Measurements from ENCODE around the gene SLC35E2B. TPM values are rescaled to one million over a fixed set of nuclear protein-coding genes. Genes with fewer than 3 reads are reported as not detected.
A peak's percentile ranks its signal among the peaks of the same experiment; 100 is the strongest.

The SLC35E2B gene
- total RNA-seq, 1 experiment from 2014 or later = 51.3 TPM

DNA sequence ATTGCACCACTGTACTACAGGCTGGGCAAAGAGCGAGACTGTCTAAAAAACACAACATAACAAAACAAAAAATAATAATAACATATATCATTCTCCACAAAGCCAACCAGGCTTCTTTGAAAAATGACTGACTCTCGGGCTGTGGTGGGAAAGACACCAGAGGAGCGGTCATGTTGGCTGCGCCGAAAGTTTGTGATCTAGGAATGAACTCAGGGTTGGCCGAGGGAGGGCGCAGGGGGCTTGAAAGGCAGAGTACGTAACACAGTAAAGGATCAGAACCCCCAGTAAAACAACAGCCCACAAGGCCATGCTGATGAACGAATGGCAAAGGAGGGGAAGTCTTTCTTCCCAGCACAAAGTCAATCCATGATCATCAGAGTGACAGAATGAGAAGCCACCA lies 4.7 kb downstream of the SLC35E2B start (continued):
- TF ChIP-seq, protein P1, sequence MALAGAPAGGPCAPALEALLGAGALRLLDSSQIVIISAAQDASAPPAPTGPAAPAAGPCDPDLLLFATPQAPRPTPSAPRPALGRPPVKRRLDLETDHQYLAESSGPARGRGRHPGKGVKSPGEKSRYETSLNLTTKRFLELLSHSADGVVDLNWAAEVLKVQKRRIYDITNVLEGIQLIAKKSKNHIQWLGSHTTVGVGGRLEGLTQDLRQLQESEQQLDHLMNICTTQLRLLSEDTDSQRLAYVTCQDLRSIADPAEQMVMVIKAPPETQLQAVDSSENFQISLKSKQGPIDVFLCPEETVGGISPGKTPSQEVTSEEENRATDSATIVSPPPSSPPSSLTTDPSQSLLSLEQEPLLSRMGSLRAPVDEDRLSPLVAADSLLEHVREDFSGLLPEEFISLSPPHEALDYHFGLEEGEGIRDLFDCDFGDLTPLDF (CRISPR knock-in tag; IDR thresholded peaks at IDR 0.05) = no peak
- TF ChIP-seq PRRX2 (CRISPR knock-in tag; IDR thresholded peaks at IDR 0.05) (no peak), SMAD4 (CRISPR knock-in tag; IDR thresholded peaks at IDR 0.05) (no peak), ZBTB21 (CRISPR knock-in tag; IDR thresholded peaks at IDR 0.05; ENCODE audit: borderline replicate concordance) (no peak), TEAD4 (CRISPR knock-in tag; IDR thresholded peaks at IDR 0.05) (no peak), SOX15 (CRISPR knock-in tag; IDR thresholded peaks at IDR 0.05) (no peak), NR1H2 (CRISPR knock-in tag; IDR thresholded peaks at IDR 0.05) (no peak)
- TF ChIP-seq, protein P2, sequence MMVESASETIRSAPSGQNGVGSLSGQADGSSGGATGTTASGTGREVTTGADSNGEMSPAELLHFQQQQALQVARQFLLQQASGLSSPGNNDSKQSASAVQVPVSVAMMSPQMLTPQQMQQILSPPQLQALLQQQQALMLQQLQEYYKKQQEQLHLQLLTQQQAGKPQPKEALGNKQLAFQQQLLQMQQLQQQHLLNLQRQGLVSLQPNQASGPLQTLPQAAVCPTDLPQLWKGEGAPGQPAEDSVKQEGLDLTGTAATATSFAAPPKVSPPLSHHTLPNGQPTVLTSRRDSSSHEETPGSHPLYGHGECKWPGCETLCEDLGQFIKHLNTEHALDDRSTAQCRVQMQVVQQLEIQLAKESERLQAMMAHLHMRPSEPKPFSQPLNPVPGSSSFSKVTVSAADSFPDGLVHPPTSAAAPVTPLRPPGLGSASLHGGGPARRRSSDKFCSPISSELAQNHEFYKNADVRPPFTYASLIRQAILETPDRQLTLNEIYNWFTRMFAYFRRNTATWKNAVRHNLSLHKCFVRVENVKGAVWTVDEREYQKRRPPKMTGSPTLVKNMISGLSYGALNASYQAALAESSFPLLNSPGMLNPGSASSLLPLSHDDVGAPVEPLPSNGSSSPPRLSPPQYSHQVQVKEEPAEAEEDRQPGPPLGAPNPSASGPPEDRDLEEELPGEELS (CRISPR knock-in tag; IDR thresholded peaks at IDR 0.05) = no peak
- TF ChIP-seq, protein P3, sequence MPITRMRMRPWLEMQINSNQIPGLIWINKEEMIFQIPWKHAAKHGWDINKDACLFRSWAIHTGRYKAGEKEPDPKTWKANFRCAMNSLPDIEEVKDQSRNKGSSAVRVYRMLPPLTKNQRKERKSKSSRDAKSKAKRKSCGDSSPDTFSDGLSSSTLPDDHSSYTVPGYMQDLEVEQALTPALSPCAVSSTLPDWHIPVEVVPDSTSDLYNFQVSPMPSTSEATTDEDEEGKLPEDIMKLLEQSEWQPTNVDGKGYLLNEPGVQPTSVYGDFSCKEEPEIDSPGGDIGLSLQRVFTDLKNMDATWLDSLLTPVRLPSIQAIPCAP (CRISPR knock-in tag; IDR thresholded peaks at IDR 0.05) = no peak
- TF ChIP-seq, protein P4, sequence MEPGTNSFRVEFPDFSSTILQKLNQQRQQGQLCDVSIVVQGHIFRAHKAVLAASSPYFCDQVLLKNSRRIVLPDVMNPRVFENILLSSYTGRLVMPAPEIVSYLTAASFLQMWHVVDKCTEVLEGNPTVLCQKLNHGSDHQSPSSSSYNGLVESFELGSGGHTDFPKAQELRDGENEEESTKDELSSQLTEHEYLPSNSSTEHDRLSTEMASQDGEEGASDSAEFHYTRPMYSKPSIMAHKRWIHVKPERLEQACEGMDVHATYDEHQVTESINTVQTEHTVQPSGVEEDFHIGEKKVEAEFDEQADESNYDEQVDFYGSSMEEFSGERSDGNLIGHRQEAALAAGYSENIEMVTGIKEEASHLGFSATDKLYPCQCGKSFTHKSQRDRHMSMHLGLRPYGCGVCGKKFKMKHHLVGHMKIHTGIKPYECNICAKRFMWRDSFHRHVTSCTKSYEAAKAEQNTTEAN (CRISPR knock-in tag; IDR thresholded peaks at IDR 0.05) = no peak

DNA sequence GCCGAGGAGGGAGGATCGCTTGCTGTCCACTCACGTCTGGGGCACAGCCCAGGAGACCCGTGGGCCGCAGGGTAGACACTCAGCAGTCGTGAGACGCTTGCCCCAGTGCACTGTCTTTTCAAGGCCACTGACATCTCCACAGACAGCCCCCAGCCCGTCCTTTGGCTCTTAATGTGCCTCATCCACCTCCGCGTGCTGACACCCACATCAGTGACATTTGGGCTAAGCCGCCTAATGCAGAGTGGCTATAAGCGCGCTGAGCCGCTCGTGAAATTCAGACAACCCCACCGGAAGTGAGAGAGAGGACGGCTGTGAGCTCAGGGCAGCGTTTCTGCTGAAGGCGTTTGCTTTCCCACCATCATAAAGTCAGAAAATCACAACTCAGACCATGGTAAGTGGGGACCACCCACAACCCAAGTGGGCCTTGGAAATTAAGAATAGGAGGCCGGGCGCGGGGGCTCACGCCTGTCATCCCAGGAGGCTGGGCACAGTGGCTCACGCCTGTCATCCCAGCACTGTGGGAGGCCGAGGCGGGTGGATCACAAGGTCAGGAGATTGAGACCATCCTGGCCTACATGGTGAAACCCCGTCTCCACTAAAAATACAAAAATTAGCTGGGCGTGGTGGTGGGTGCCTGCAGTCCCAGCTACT lies 8.4 kb downstream of the SLC35E2B start:
- ATAC-seq = no peak

DNA sequence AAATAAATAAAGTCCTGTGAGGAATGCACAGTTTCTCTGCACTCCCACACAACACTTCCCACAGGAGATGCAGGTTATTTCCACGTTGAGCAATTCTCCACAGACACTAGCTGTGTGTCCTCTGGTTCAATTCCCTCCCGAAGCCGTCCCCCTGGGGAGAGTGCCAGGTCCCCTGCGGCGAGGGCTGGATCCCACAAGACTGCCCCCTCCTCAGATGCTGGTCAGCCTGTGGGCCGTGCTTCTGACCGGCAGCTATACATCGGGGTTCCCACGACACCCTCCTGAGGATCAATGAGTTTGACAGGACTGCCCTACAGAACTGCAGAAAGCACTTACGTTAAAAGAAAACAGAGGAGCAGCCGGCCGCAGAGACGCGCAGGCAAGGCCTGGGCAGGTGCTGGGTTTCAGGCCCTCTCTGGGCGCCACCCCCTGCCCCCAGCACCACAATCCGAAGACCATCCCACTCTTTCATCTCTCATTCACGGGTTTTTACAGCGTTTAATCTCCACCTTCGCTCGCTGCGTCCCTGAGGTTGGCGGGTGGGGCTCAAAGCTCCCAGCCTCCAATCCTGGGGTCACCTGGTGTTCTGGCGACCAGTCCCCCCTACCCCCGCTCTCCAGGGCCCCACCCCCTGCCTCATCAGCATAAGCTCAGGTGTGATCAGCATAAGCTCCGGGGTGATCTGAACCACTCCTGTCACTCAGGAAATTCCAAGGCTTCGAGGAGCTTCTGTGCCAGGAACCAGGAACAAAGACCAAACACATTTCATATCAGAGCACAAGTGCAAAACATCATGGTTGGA lies 9.3 kb downstream of the SLC35E2B start:
- H3K9me3 Mint-ChIP-seq = no peaks in the 10 kb centered on the region
- peaks cover 31% of the 10 kb centered on the region for H3K4me1 Mint-ChIP-seq
- DNase-seq (ENCODE audit: low spot score) = peak; percentile 56
- no peaks in the 10 kb centered on the region for H3K27me3 Mint-ChIP-seq (ENCODE audit: low read depth)
- ATAC-seq = peak; percentile 72
- ChIA-PET POLR2A (no interaction called here), CTCF (interaction anchor here (0.6 to 1.4 kb wide), 6 partner anchors 18 to 491 kb away, joined by 3 to 11 read pairs (median 3); partner anchors contain the start of genes CALML6 and CDK11A)
- peak overlapping the region; percentile 95 for H3K27ac Mint-ChIP-seq
- H3K36me3 Mint-ChIP-seq = no peaks in the 10 kb centered on the region
- peak overlapping the region; percentile 54 for H3K4me3 Mint-ChIP-seq
- TF ChIP-seq MYBL2 (CRISPR knock-in tag; IDR thresholded peaks at IDR 0.05) (no peak), JAZF1 (CRISPR knock-in tag; IDR thresholded peaks at IDR 0.05) (no peak), ESRRA (CRISPR knock-in tag; IDR thresholded peaks at IDR 0.05; ENCODE audit: borderline replicate concordance) (no peak), SMAD4 (CRISPR knock-in tag; IDR thresholded peaks at IDR 0.05) (no peak), TEAD1 (CRISPR knock-in tag; IDR thresholded peaks at IDR 0.05) (no peak)
- TF ChIP-seq, protein P5, sequence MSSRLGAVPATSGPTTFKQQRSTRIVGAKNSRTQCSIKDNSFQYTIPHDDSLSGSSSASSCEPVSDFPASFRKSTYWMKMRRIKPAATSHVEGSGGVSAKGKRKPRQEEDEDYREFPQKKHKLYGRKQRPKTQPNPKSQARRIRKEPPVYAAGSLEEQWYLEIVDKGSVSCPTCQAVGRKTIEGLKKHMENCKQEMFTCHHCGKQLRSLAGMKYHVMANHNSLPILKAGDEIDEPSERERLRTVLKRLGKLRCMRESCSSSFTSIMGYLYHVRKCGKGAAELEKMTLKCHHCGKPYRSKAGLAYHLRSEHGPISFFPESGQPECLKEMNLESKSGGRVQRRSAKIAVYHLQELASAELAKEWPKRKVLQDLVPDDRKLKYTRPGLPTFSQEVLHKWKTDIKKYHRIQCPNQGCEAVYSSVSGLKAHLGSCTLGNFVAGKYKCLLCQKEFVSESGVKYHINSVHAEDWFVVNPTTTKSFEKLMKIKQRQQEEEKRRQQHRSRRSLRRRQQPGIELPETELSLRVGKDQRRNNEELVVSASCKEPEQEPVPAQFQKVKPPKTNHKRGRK (CRISPR knock-in tag; IDR thresholded peaks at IDR 0.05; ENCODE audit: borderline replicate concordance) = no peak
- TF ChIP-seq, protein P6, sequence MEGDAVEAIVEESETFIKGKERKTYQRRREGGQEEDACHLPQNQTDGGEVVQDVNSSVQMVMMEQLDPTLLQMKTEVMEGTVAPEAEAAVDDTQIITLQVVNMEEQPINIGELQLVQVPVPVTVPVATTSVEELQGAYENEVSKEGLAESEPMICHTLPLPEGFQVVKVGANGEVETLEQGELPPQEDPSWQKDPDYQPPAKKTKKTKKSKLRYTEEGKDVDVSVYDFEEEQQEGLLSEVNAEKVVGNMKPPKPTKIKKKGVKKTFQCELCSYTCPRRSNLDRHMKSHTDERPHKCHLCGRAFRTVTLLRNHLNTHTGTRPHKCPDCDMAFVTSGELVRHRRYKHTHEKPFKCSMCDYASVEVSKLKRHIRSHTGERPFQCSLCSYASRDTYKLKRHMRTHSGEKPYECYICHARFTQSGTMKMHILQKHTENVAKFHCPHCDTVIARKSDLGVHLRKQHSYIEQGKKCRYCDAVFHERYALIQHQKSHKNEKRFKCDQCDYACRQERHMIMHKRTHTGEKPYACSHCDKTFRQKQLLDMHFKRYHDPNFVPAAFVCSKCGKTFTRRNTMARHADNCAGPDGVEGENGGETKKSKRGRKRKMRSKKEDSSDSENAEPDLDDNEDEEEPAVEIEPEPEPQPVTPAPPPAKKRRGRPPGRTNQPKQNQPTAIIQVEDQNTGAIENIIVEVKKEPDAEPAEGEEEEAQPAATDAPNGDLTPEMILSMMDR (IDR thresholded peaks at IDR 0.05) = no peak
- TF ChIP-seq, protein P4 (CRISPR knock-in tag; IDR thresholded peaks at IDR 0.05) = no peak

More for the DNA sequence above, 8.4 kb downstream of the SLC35E2B start:
- ChIA-PET POLR2A (no interaction called here), CTCF (interaction anchor here (0.6 to 1.4 kb wide), 6 partner anchors 18 to 490 kb away, joined by 3 to 11 read pairs (median 3); partner anchors contain the start of genes CALML6 and CDK11A)
- Mint-ChIP-seq H3K9me3 (no peaks in the 10 kb centered on the region), H3K27ac (peak overlapping the region; percentile 95), H3K4me1 (peaks cover 22% of the 10 kb centered on the region), H3K36me3 (peaks cover 3% of the 10 kb centered on the region; the same call in 1 of the 2 replicates), H3K27me3 (ENCODE audit: low read depth) (no peaks in the 10 kb centered on the region), H3K4me3 (peak overlapping the region; percentile 54)
- TF ChIP-seq, protein P7, sequence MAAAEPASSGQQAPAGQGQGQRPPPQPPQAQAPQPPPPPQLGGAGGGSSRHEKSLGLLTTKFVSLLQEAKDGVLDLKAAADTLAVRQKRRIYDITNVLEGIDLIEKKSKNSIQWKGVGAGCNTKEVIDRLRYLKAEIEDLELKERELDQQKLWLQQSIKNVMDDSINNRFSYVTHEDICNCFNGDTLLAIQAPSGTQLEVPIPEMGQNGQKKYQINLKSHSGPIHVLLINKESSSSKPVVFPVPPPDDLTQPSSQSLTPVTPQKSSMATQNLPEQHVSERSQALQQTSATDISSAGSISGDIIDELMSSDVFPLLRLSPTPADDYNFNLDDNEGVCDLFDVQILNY (CRISPR knock-in tag; IDR thresholded peaks at IDR 0.05) = no peak
- TF ChIP-seq ZNF396 (CRISPR knock-in tag; IDR thresholded peaks at IDR 0.05; ENCODE audit: borderline replicate concordance) = no peak
- TF ChIP-seq, protein P8, sequence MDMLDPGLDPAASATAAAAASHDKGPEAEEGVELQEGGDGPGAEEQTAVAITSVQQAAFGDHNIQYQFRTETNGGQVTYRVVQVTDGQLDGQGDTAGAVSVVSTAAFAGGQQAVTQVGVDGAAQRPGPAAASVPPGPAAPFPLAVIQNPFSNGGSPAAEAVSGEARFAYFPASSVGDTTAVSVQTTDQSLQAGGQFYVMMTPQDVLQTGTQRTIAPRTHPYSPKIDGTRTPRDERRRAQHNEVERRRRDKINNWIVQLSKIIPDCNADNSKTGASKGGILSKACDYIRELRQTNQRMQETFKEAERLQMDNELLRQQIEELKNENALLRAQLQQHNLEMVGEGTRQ (CRISPR knock-in tag; IDR thresholded peaks at IDR 0.05) = no peak
- DNase-seq (ENCODE audit: low spot score) = no peak
